Naive thymus-derived CD4-positive, alpha-beta T cell (primary cell): ENCODE measurements around the gene CD58. TPM values are rescaled to one million over a fixed set of nuclear protein-coding genes. Genes with fewer than 3 reads are reported as not detected.

Experiments
- ATAC-seq: fragments of 150-1000 bp; cut with Tn5 transposase; 2 replicates; pipeline ENCODE4 v1.10.0; 2021; ENCODE audit warnings: mild to moderate bottlenecking, moderate library complexity
- CTCF ChIA-PET: fragments of 350-600 bp; sonication (Branson Sonifier 250); formaldehyde crosslinking; loops from one replicate; lab custom pipeline; 2021; ENCODE audit warnings: antibody characterized with exemption; lab: Charles Lee
- POLR2A ChIA-PET: fragments of 350-600 bp; sonication (Branson Sonifier 250); formaldehyde crosslinking; loops from one replicate; lab custom pipeline; 2021; ENCODE audit warnings: antibody characterized with exemption, inconsistent platforms; lab: Charles Lee
- DNase-seq, 9 donors: peaks; one replicate each; pipeline versions ENCODE4 v3.0.0 to v3.0.0-alpha.2; 2020 to 2022; ENCODE audit warnings: mixed read lengths in 1 of 9
- H3K27ac ChIP-seq: one replicate; pipeline ENCODE4 v1.7.0; 2013; ENCODE audit warnings: mild to moderate bottlenecking, low read depth, low read length, moderate library complexity
- H3K27me3 ChIP-seq, 2 donors: one replicate each; pipeline ENCODE4 v1.7.0; 2013; ENCODE audit warnings: low read length in 2 of 2, mild to moderate bottlenecking in 2 of 2, moderate library complexity in 2 of 2; ENCODE audit not compliant: control insufficient read depth in 2 of 2, insufficient read depth in 2 of 2
- H3K36me3 ChIP-seq, 3 experiments: 1 replicate in 2 of 3; 2 replicates in 1 of 3; pipeline ENCODE4 v1.7.0; 2013; ENCODE audit warnings: low read length in 3 of 3, mild to moderate bottlenecking in 3 of 3, moderate library complexity in 1 of 3; ENCODE audit not compliant: insufficient read depth in 3 of 3, control insufficient read depth in 2 of 3
- H3K4me1 ChIP-seq, 2 donors: one replicate each; pipeline ENCODE4 v1.7.0; 2013; ENCODE audit warnings: low read length in 2 of 2, mild to moderate bottlenecking in 2 of 2, moderate library complexity in 1 of 2; ENCODE audit not compliant: control insufficient read depth in 2 of 2, insufficient read depth in 2 of 2
- H3K4me3 ChIP-seq: 2 replicates; pipeline ENCODE4 v1.7.0; 2013; ENCODE audit warnings: mild to moderate bottlenecking, low read length
- H3K9me3 ChIP-seq, 3 experiments: 1 replicate in 2 of 3; 2 replicates in 1 of 3; pipeline ENCODE4 v1.7.0; 2013; ENCODE audit warnings: low read length in 3 of 3; ENCODE audit not compliant: control insufficient read depth in 2 of 3
- H3K27ac Mint-ChIP-seq, 9 donors: one replicate each; pipeline ENCODE4 v1.8.0; 2020 to 2022; ENCODE audit warnings: mixed read lengths in 9 of 9, mild to moderate bottlenecking in 8 of 9, moderate library complexity in 5 of 9, inconsistent platforms in 2 of 9
- H3K27me3 Mint-ChIP-seq, 5 donors: one replicate each; pipeline ENCODE4 v1.8.0; 2021 to 2022; ENCODE audit warnings: mixed read lengths in 5 of 5, mild to moderate bottlenecking in 1 of 5
- H3K36me3 Mint-ChIP-seq, 5 donors: one replicate each; pipeline ENCODE4 v1.8.0; 2020 to 2022; ENCODE audit warnings: mixed read lengths in 5 of 5, mild to moderate bottlenecking in 3 of 5, inconsistent platforms in 1 of 5
- H3K4me1 Mint-ChIP-seq, 7 donors: one replicate each; pipeline ENCODE4 v1.8.0; 2020 to 2022; ENCODE audit warnings: mixed read lengths in 7 of 7, mild to moderate bottlenecking in 3 of 7, inconsistent platforms in 1 of 7
- H3K4me3 Mint-ChIP-seq, 10 donors: one replicate each; pipeline ENCODE4 v1.8.0; 2020 to 2022; ENCODE audit warnings: mild to moderate bottlenecking in 10 of 10, mixed read lengths in 10 of 10, moderate library complexity in 6 of 10, inconsistent platforms in 2 of 10
- H3K9me3 Mint-ChIP-seq, 11 donors: one replicate each; pipeline ENCODE4 v1.8.0; 2020 to 2022; ENCODE audit warnings: mixed read lengths in 11 of 11, mild to moderate bottlenecking in 4 of 11, inconsistent platforms in 1 of 11, moderate library complexity in 1 of 11
- intact Hi-C, 2 donors: fragments of 100-400 bp; cut with micrococcal nuclease; formaldehyde crosslinking; loops; one replicate each; pipeline ENCODE4 v1.15.1; 2023
- microRNA-seq: library from miRNA; unstranded; fragments of <30 nt; microRNA quantifications from one replicate; pipeline ENCODE4 v1.2.0, GENCODE V29; 2022; ENCODE audit warnings: borderline microRNAs expressed
- polyA plus RNA-seq, 2 donors: library from polyadenylated mRNA; unstranded; fragments of 300-500 nt; fragmentation: Illumina TruSeq; gene quantifications; one replicate each; pipeline ENCODE4 v1.2.3, GENCODE V29; 2021
- total RNA-seq, 6 experiments: library from RNA in 5 of 6; stranded (reverse) in 5 of 6; gene quantifications; 1 replicate in 5 of 6; 2 replicates in 1 of 6; pipeline ENCODE4 v1.2.3 and lab custom pipeline; 2021 to 2026

The CD58 gene
- total and polyA plus RNA-seq, 7 experiments from 2014 or later: 1.3 to 35.0 (median 4.0) TPM

- Mint-ChIP-seq H3K27me3 (peaks cover 0 to 24% (median 10%) of the 10 kb centered on the region in 5 donors), H3K4me3 (no peak overlapping the region), H3K9me3 (peaks cover 0 to 5% (median 0%) of the 10 kb centered on the region in 11 donors), H3K27ac (no peak overlapping the region), H3K36me3 (peaks cover 0 to 4% (median 0%) of the 10 kb centered on the region in 5 donors), H3K4me1 (peaks cover 0 to 2% (median 0%) of the 10 kb centered on the region in 7 donors)
- Histone ChIP-seq H3K27ac (no peak overlapping the region), H3K9me3 (no peaks in the 10 kb centered on the region), H3K36me3 (no peaks in the 10 kb centered on the region), H3K27me3 (no peaks in the 10 kb centered on the region), H3K4me1 (no peaks in the 10 kb centered on the region), H3K4me3 (no peak overlapping the region)
- no peak for DNase-seq
- CTCF ChIA-PET: no interaction called here
- no peak for ATAC-seq
- POLR2A ChIA-PET: no interaction called here
- intact Hi-C loops: no loop called here
Measured at GRCh38 chr1:116466810-116467557, 103.8 kb downstream of the CD58 start.

DNA sequence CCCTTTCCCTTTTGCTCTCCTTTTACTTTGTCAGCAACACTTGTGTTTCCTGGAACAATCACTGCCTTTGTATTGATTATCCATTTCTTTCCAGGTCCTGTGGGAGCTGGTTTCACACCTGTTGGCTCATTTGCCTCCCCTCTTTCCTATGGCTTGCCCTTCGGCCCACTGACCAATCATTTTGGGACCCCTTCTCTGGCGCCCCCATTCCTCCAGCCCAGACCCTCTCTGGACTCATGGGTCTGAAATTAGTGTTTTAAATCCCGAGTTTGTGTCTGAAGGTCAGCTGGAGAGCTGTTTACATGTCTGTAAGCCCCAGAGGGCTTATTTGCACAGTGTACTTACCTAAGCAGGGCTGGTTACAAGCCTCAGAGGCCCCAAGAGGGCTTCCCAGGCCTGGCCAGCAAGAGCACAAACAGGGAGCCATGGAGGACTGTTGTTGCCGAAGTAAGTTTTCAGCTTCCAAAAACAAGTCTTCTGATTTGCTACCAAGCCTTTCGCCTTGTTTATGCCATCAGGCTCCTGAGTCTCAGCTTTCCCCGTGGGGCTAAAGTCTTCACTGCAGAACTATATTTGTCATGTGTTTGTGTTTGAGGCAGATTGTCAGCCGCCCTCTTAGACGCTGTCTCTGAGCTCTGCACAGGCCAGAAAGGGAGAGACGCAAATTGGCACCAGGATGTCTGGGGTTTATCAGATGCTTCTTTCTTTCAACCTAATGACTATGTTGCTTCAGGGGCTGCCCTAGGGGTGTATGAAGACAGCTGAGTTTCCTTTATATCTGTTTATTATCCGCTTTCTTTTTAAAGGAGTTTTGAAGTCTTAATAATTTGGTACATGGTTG lies 104.8 kb downstream of the CD58 start:
- intact Hi-C loops: no loop called here

DNA sequence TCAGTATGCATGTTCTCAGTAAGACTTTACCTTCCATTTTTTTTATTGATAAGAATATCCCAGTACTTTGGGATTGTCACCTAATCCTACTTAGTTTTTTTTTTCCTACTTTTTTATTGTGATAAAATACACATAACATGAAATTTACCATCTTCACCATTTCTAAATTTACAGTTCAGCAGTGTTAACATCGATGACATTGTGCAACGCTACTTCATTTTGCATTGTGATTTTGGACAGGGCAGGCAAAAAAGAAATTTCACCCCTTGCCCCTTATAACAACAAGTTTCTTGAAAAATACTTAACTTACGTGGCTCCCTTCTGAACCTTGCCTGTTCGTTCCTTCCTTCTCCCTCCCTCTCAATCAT lies 105.4 kb downstream of the CD58 start:
- Histone ChIP-seq H3K36me3 (no peaks in the 10 kb centered on the region), H3K27me3 (no peaks in the 10 kb centered on the region), H3K4me3 (no peak overlapping the region), H3K4me1 (no peaks in the 10 kb centered on the region), H3K9me3 (no peaks in the 10 kb centered on the region), H3K27ac (no peak overlapping the region)
- Mint-ChIP-seq H3K4me1 (no peaks in the 10 kb centered on the region), H3K9me3 (peaks cover 0 to 5% (median 0%) of the 10 kb centered on the region in 11 donors), H3K27ac (no peak overlapping the region), H3K27me3 (peaks cover 0 to 18% (median 10%) of the 10 kb centered on the region in 5 donors), H3K36me3 (peaks cover 0 to 4% (median 0%) of the 10 kb centered on the region in 5 donors), H3K4me3 (no peak overlapping the region)
- DNase-seq: no peak
- ChIA-PET POLR2A (no interaction called here), CTCF (no interaction called here)
- no peak for ATAC-seq
- intact Hi-C loops: no loop called here

More for the DNA sequence above, 104.8 kb downstream of the CD58 start:
- CTCF ChIA-PET: no interaction called here
- no peaks in the 10 kb centered on the region for H3K9me3 ChIP-seq
- H3K4me1 ChIP-seq: no peaks in the 10 kb centered on the region
- no peaks in the 10 kb centered on the region for H3K36me3 ChIP-seq
- H3K4me3 ChIP-seq: no peak overlapping the region
- POLR2A ChIA-PET: no interaction called here
- DNase-seq: no peak
- H3K27me3 ChIP-seq: no peaks in the 10 kb centered on the region
- H3K27ac ChIP-seq: no peak overlapping the region
- ATAC-seq: no peak
- peaks cover 0 to 4% (median 0%) of the 10 kb centered on the region in 5 donors for H3K36me3 Mint-ChIP-seq
- peaks cover 0 to 18% (median 10%) of the 10 kb centered on the region in 5 donors for H3K27me3 Mint-ChIP-seq
- H3K4me1 Mint-ChIP-seq: no peaks in the 10 kb centered on the region
- peaks cover 0 to 5% (median 0%) of the 10 kb centered on the region in 11 donors for H3K9me3 Mint-ChIP-seq
- no peak overlapping the region for H3K4me3 Mint-ChIP-seq
- H3K27ac Mint-ChIP-seq: no peak overlapping the region

Small RNA genes within 50 kb of the gene (microRNA-seq; reads per million reads assigned to microRNA genes)
- gene MIR548AC: not detected

Other genes with a start within 250 kb of the CD58 start
- gene ATP1A1, start 197.8 kb downstream of the CD58 start, total RNA-seq: 100 to 1,000 TPM; 228 to 315 (median 287) TPM
- 10 to 100 TPM; 75.0 to 86.0 TPM for gene ATP1A1, start 197.8 kb downstream of the CD58 start, polyA plus RNA-seq
- under 1 TPM in 3 of 5 experiments, not detected in 2; 0.08 to 0.63 (median 0.24) TPM for gene IGSF3, start 96.7 kb upstream of the CD58 start, total RNA-seq
- gene IGSF3, start 96.7 kb upstream of the CD58 start, polyA plus RNA-seq: under 1 TPM in 1 of 2 donors, not detected in 1; 0.04 TPM
- 100 to 1,000 TPM; 105 to 307 (median 174) TPM for gene CD2, start 183.4 kb upstream of the CD58 start, total RNA-seq
- gene CD2, start 183.4 kb upstream of the CD58 start, polyA plus RNA-seq: 100 to 1,000 TPM; 195 to 217 TPM